HL-60 (cell line): ENCODE measurements around the gene WNT7B.

Source experiments
- CTCF ChIP-seq: IDR thresholded peaks from one replicate; pipeline ENCODE4 v1.5.1; 2011; ENCODE audit warnings: low read length, control low read depth, inconsistent platforms; ENCODE audit not compliant: insufficient read depth
- GABPA ChIP-seq: IDR thresholded peaks from 2 replicates; pipeline ENCODE4 v1.6.1; 2012; ENCODE audit warnings: low read depth
- POLR2AphosphoS5 ChIP-seq: IDR thresholded peaks from 2 replicates; pipeline ENCODE4 v1.6.1; 2012; ENCODE audit warnings: low read depth
- REST ChIP-seq: IDR thresholded peaks from 2 replicates; pipeline ENCODE4 v1.6.1; 2012; ENCODE audit warnings: low read depth; ENCODE audit not compliant: insufficient replicate concordance
- SPI1 ChIP-seq: IDR thresholded peaks from 2 replicates; pipeline ENCODE4 v1.6.1; 2012; ENCODE audit warnings: low read depth, mild to moderate bottlenecking, borderline replicate concordance

GRCh38 chr22:45890351-45890635 is 86.7 kb downstream of the WNT7B start:
- no peak for TF ChIP-seq CTCF
- TF ChIP-seq GABPA = no peak
- no peak for TF ChIP-seq POLR2AphosphoS5
- TF ChIP-seq SPI1 = no peak
- no peak for TF ChIP-seq REST
